Measurements from ENCODE around the gene SOHLH2. TPM values are rescaled to one million over a fixed set of nuclear protein-coding genes. Genes with fewer than 3 reads are reported as not detected.

Gene SOHLH2
- total RNA-seq, 2 experiments from 2014 or later = not detected

DNA sequence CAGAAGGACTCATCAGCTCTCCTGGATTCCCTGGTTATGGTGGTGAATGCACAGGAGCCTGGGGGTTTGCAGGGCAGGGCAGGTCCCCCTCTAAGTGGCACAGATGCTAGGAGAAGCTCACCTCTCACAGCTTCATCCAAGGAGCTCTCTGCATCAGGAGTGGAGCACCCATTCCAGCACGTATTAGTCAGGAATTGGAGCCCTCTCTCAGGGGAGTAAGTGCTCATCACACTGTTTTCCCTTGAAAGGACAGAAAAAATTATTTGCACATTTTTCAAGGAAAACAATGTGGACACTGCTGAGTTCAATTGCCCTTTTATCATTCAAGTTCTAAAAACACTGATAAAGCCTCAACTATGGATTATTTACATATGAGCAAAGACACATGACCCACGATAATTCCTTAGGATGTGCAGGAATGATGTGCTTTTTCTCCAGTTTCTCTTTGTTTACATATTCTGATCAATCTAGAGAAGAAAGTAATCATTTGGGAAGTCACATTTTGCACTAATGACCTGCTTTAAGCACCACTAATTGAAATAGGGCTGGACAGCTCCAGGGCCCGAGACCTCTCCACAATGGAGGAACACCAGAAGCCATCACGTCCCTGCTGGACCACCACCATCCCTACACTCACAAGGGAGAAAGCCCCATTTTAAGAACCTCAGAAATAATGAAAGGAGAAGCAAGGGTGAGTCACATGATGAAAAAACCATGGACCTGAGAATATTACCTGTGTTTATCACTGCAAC lies 40.6 kb downstream of the SOHLH2 start:
- Mint-ChIP-seq H3K27ac (no peak overlapping the region), H3K27me3 (no peaks in the 10 kb centered on the region), H3K36me3 (no peaks in the 10 kb centered on the region), H3K4me3 (no peak overlapping the region), H3K4me1 (ENCODE audit: low read depth) (no peaks in the 10 kb centered on the region), H3K9me3 (no peaks in the 10 kb centered on the region)
- CTCF ChIA-PET = no interaction called here
- POLR2A ChIA-PET = no interaction called here
- DNase-seq = no peak
- intact Hi-C loops (cut with micrococcal nuclease) = no loop called here

- Mint-ChIP-seq H3K27ac (no peak overlapping the region), H3K4me1 (ENCODE audit: low read depth) (no peaks in the 10 kb centered on the region), H3K4me3 (no peak overlapping the region), H3K9me3 (no peaks in the 10 kb centered on the region), H3K27me3 (no peaks in the 10 kb centered on the region), H3K36me3 (no peaks in the 10 kb centered on the region)
- DNase-seq = no peak
- ChIA-PET POLR2A (no interaction called here), CTCF (no interaction called here)
- intact Hi-C loops (cut with micrococcal nuclease) = no loop called here
Measured at GRCh38 chr13:36166046-36166445, 48.3 kb downstream of the SOHLH2 start.

DNA sequence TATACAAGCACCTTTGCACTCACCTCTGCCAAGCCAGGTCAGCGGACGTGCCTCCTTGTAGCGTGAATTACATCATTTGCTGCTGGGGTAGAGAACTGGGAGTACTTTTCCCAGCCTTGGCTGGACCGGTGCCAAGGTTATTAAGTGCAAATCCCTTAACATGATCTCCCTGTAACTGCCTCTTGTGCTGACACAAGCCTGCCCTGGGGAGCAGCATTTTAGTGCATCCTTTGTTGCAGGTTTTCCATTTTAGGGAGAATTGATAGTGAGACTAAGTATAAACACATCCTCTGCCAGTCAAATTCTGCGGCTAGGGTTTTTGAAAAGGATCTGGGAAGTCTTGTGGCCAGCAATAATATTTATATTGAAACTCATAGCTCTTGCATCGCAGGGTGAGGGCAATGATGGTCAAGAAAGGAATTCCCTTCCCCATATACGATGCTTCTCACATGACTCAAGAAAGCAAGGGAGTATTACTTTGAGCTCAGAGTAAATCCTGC lies 50.5 kb downstream of the SOHLH2 start:
- POLR2A ChIA-PET = no interaction called here
- no peak overlapping the region for H3K27ac Mint-ChIP-seq
- intact Hi-C loops (cut with micrococcal nuclease) = no loop called here
- CTCF ChIA-PET = no interaction called here
- H3K4me3 Mint-ChIP-seq = no peak overlapping the region
- H3K36me3 Mint-ChIP-seq = no peaks in the 10 kb centered on the region
- no peaks in the 10 kb centered on the region for H3K4me1 Mint-ChIP-seq (ENCODE audit: low read depth)
- H3K27me3 Mint-ChIP-seq = no peaks in the 10 kb centered on the region
- no peak for DNase-seq
- H3K9me3 Mint-ChIP-seq = no peaks in the 10 kb centered on the region

- no peak overlapping the region for H3K4me3 Mint-ChIP-seq
- H3K27ac Mint-ChIP-seq = no peak overlapping the region
- no peaks in the 10 kb centered on the region for H3K36me3 Mint-ChIP-seq
- H3K27me3 Mint-ChIP-seq = no peaks in the 10 kb centered on the region
- H3K4me1 Mint-ChIP-seq (ENCODE audit: low read depth) = no peaks in the 10 kb centered on the region
- ChIA-PET POLR2A (no interaction called here), CTCF (no interaction called here)
- no peaks in the 10 kb centered on the region for H3K9me3 Mint-ChIP-seq
- intact Hi-C loops (cut with micrococcal nuclease) = no loop called here
- DNase-seq = no peak
Measured at GRCh38 chr13:36163286-36163685, 51.1 kb downstream of the SOHLH2 start.

DNA sequence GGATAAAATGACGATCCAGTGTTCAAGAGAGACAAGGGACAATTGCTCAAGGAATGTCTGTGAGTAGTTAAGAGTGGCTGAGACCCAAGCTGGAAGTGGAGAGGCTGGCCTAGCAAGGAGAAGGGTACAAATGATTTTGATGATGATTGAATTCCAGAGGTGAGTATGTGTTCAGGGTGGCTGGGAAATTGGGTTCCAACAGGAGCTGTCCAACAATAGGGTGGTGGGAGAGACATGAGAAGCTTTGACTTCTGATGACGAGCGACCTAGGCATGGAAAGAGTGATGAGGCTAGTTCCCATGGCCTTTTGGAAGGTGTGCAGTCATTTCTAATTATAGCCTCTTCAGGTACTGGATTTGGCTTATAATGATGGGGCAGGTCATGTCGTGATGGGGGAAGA lies 54.1 kb downstream of the SOHLH2 start:
- POLR2A ChIA-PET = no interaction called here

GRCh38 chr13:36158611-36159010 lies 55.7 kb downstream of the SOHLH2 start:
- Mint-ChIP-seq H3K4me3 (no peak overlapping the region), H3K27ac (no peak overlapping the region), H3K27me3 (peaks cover 4% of the 10 kb centered on the region), H3K9me3 (peaks cover 6% of the 10 kb centered on the region), H3K4me1 (ENCODE audit: low read depth) (no peaks in the 10 kb centered on the region), H3K36me3 (no peaks in the 10 kb centered on the region)
- no peak for DNase-seq
- intact Hi-C loops (cut with micrococcal nuclease) = no loop called here
- POLR2A ChIA-PET = no interaction called here
- CTCF ChIA-PET = no interaction called here

More for the DNA sequence above, 54.1 kb downstream of the SOHLH2 start:
- peaks cover 4% of the 10 kb centered on the region for H3K27me3 Mint-ChIP-seq
- CTCF ChIA-PET = no interaction called here
- intact Hi-C loops (cut with micrococcal nuclease) = no loop called here
- DNase-seq = no peak
- no peak overlapping the region for H3K27ac Mint-ChIP-seq
- H3K36me3 Mint-ChIP-seq = no peaks in the 10 kb centered on the region
- H3K4me1 Mint-ChIP-seq (ENCODE audit: low read depth) = no peaks in the 10 kb centered on the region
- H3K4me3 Mint-ChIP-seq = no peak overlapping the region
- H3K9me3 Mint-ChIP-seq = peaks cover 6% of the 10 kb centered on the region

DNA sequence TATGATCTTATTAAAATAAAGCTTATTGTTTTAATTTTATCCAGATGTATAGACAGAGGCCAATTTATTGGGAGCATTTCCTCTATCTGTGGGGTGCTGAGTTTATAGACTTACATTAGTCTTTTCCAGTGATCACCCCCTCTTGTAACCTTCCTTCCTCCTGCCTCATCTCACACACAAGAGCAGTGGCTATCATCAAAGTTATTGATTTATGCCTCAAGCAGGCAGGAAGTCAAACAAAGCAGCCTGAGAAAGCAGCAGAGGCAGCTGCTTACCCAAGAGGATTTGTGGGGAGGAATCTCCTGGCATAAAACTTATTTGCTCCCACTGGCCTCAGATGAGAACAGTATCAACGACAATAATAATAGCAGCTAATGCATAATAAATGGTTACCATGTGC lies 56.9 kb downstream of the SOHLH2 start:
- Mint-ChIP-seq H3K9me3 (peaks cover 6% of the 10 kb centered on the region), H3K4me1 (ENCODE audit: low read depth) (no peaks in the 10 kb centered on the region), H3K27me3 (peaks cover 4% of the 10 kb centered on the region), H3K4me3 (no peak overlapping the region), H3K36me3 (no peaks in the 10 kb centered on the region), H3K27ac (no peak overlapping the region)
- ChIA-PET CTCF (no interaction called here), POLR2A (no interaction called here)
- intact Hi-C loops (cut with micrococcal nuclease) = no loop called here
- no peak for DNase-seq

GRCh38 chr13:36154567-36155291 lies 59.6 kb downstream of the SOHLH2 start:
- POLR2A ChIA-PET = no interaction called here
- CTCF ChIA-PET = no interaction called here
- intact Hi-C loops (cut with micrococcal nuclease) = no loop called here

GRCh38 chr13:36151591-36151990 lies 62.8 kb downstream of the SOHLH2 start:
- H3K4me3 Mint-ChIP-seq = no peak overlapping the region
- no peaks in the 10 kb centered on the region for H3K4me1 Mint-ChIP-seq (ENCODE audit: low read depth)
- peaks cover 16% of the 10 kb centered on the region for H3K9me3 Mint-ChIP-seq
- ChIA-PET POLR2A (no interaction called here), CTCF (no interaction called here)
- no peaks in the 10 kb centered on the region for H3K36me3 Mint-ChIP-seq
- intact Hi-C loops (cut with micrococcal nuclease) = no loop called here
- DNase-seq = no peak
- peaks cover 4% of the 10 kb centered on the region for H3K27me3 Mint-ChIP-seq
- H3K27ac Mint-ChIP-seq = no peak overlapping the region

More at GRCh38 chr13:36154567-36155291, 59.6 kb downstream of the SOHLH2 start:
- Mint-ChIP-seq H3K4me1 (ENCODE audit: low read depth) (no peaks in the 10 kb centered on the region), H3K9me3 (peaks cover 15% of the 10 kb centered on the region), H3K27ac (no peak overlapping the region), H3K36me3 (no peaks in the 10 kb centered on the region), H3K4me3 (no peak overlapping the region), H3K27me3 (peaks cover 4% of the 10 kb centered on the region)
- no peak for DNase-seq

DNA sequence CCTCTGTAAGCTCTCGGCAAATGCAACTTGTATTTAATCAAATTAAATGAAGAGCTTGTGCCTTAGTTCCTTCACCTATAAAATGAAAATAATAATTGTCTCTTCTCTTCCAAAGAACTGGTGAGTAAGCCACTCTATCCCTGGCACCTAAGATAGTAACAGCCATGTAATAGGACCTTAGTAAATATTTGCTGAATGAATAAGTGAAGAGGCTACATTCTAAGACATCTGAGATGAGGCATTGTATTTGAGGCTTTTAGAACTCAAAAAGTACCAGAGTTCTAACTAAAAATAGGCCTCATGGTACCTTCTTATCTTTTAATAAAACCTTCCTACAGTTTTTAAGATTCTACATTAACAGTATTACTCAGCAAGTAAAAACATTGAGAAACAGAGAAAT lies 65.9 kb downstream of the SOHLH2 start:
- no peak for DNase-seq
- H3K4me3 Mint-ChIP-seq = no peak overlapping the region
- H3K27me3 Mint-ChIP-seq = no peaks in the 10 kb centered on the region
- ChIA-PET POLR2A (no interaction called here), CTCF (no interaction called here)
- H3K36me3 Mint-ChIP-seq = no peaks in the 10 kb centered on the region
- intact Hi-C loops (cut with micrococcal nuclease) = no loop called here
- no peaks in the 10 kb centered on the region for H3K4me1 Mint-ChIP-seq (ENCODE audit: low read depth)
- H3K27ac Mint-ChIP-seq = no peak overlapping the region
- peaks cover 10% of the 10 kb centered on the region for H3K9me3 Mint-ChIP-seq

DNA sequence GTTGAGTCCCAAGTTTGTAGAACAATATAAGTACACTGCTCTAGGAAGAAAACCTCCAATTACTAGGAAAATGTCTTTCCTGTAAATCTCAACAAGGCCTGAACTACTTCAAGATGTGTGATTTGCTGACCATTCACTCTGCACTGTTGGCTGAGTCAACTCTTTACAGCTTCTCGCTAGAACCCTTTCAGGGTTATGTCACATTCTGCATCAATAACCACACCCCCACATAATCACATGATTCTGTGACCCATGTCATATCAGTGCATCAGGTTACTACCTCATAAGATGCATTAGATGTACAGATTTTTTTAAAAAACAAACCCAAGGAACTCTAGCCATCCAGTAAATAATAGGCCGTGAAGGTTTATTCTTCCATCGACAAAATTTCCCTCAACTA lies 67.0 kb downstream of the SOHLH2 start:
- Mint-ChIP-seq H3K9me3 (peaks cover 10% of the 10 kb centered on the region), H3K36me3 (no peaks in the 10 kb centered on the region), H3K4me3 (no peak overlapping the region), H3K27ac (no peak overlapping the region), H3K27me3 (no peaks in the 10 kb centered on the region), H3K4me1 (ENCODE audit: low read depth) (no peaks in the 10 kb centered on the region)
- POLR2A ChIA-PET = no interaction called here
- intact Hi-C loops (cut with micrococcal nuclease) = no loop called here
- DNase-seq = no peak
- CTCF ChIA-PET = no interaction called here

- POLR2A ChIA-PET = no interaction called here
- no peak for DNase-seq
- Mint-ChIP-seq H3K27me3 (no peaks in the 10 kb centered on the region), H3K36me3 (no peaks in the 10 kb centered on the region), H3K9me3 (peaks cover 9% of the 10 kb centered on the region), H3K4me1 (ENCODE audit: low read depth) (no peaks in the 10 kb centered on the region), H3K4me3 (no peak overlapping the region), H3K27ac (no peak overlapping the region)
- intact Hi-C loops (cut with micrococcal nuclease) = no loop called here
- CTCF ChIA-PET = no interaction called here
Measured at GRCh38 chr13:36146511-36147269, 67.7 kb downstream of the SOHLH2 start.

Measured in activated CD4-positive, alpha-beta memory T cell treated with anti-CD3 and anti-CD28 coated beads for 36 hours (primary cell).